ENCODE data around the gene IFNA13.

DNA sequence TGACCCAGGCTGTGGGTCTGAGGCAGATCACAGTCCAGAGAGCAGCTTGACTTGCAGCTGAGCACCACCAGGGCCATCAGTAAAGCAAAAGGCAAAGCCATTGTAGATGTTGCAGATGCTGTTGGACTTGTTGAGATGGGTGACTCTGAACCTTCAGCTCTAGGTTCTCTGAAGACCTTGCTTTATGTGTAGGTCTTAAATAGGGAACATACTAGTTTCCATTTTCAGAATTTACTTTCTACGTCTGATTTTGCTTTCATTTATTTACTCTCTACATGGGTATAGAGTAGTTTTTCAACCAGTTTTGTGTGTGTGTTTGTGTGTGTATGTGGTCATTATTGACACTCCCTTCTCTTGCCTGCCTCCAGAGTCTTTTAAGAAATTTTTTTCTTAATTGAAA lies 17.1 kb downstream of the IFNA13 start, which contains the start of gene IFNA6:
- TF ChIP-seq POLR2A (IDR thresholded peaks at IDR 0.05; ENCODE audit: low read depth, low read length) (no peak), FOS (IDR thresholded peaks at IDR 0.05; ENCODE audit: borderline replicate concordance, insufficient read depth, low read length) (no peak), EZH2 (IDR thresholded peaks at IDR 0.05; ENCODE audit: borderline replicate concordance, low read depth, low read length, severe bottlenecking) (no peak), POLR2AphosphoS5 (IDR thresholded peaks at IDR 0.05; ENCODE audit: insufficient read depth, low read depth, low read length) (no peak)
- TF ChIP-seq, protein P1, sequence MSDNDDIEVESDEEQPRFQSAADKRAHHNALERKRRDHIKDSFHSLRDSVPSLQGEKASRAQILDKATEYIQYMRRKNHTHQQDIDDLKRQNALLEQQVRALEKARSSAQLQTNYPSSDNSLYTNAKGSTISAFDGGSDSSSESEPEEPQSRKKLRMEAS (IDR thresholded peaks at IDR 0.05; ENCODE audit: insufficient read depth, insufficient read length): no peak
- TF ChIP-seq, protein P2, sequence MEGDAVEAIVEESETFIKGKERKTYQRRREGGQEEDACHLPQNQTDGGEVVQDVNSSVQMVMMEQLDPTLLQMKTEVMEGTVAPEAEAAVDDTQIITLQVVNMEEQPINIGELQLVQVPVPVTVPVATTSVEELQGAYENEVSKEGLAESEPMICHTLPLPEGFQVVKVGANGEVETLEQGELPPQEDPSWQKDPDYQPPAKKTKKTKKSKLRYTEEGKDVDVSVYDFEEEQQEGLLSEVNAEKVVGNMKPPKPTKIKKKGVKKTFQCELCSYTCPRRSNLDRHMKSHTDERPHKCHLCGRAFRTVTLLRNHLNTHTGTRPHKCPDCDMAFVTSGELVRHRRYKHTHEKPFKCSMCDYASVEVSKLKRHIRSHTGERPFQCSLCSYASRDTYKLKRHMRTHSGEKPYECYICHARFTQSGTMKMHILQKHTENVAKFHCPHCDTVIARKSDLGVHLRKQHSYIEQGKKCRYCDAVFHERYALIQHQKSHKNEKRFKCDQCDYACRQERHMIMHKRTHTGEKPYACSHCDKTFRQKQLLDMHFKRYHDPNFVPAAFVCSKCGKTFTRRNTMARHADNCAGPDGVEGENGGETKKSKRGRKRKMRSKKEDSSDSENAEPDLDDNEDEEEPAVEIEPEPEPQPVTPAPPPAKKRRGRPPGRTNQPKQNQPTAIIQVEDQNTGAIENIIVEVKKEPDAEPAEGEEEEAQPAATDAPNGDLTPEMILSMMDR (IDR thresholded peaks at IDR 0.05; ENCODE audit: extremely low read depth in 1 of 2, insufficient read depth in 1 of 2, low read depth in 1 of 2, low read length in 2 of 2): no peak
